OCI-LY1 (cell line): ENCODE measurements around the gene WDR74.
A peak's percentile ranks its signal among the peaks of the same experiment; 100 is the strongest.
"Not testable (repeated sequence)": the region's sequence is repeated elsewhere in the genome, so short reads cannot be mapped to it uniquely, and the experiment has no call there.

ENCODE experiments used
- H2AFZ ChIP-seq: fragments of 200-600 bp; sonication (generic), shearing (Covaris generic); 2 replicates; pipeline ENCODE4 v1.6.0; 2014; ENCODE audit warnings: antibody characterized with exemption, mild to moderate bottlenecking, low read length
- H3F3A ChIP-seq: fragments of 200-600 bp; sonication (generic), shearing (Covaris generic); 2 replicates; pipeline ENCODE4 v1.6.0; 2014; ENCODE audit warnings: mild to moderate bottlenecking, antibody characterized with exemption, low read length, moderate library complexity; ENCODE audit not compliant: insufficient read depth
- H3K27ac ChIP-seq: fragments of 200-600 bp; sonication (generic); 2 replicates; pipeline ENCODE4 v1.5.1; 2014; ENCODE audit warnings: low read length, mixed run types, mild to moderate bottlenecking, low read depth; ENCODE audit not compliant: poor library complexity, severe bottlenecking
- H3K27me3 ChIP-seq: fragments of 200-600 bp; sonication (generic); 2 replicates; pipeline ENCODE4 v1.6.0; 2014; ENCODE audit warnings: antibody characterized with exemption, mild to moderate bottlenecking, low read length, moderate library complexity; ENCODE audit not compliant: insufficient read depth
- H3K36me3 ChIP-seq: fragments of 200-600 bp; sonication (generic); 2 replicates; pipeline ENCODE4 v1.6.1; 2014; ENCODE audit warnings: mild to moderate bottlenecking, antibody characterized with exemption, low read length, moderate library complexity, mixed read lengths; ENCODE audit not compliant: insufficient read depth
- H3K4me1 ChIP-seq: fragments of 200-600 bp; sonication (generic); 2 replicates; pipeline ENCODE4 v1.5.1; 2014; ENCODE audit warnings: mild to moderate bottlenecking, low read length, moderate library complexity; ENCODE audit not compliant: insufficient read depth, severe bottlenecking
- H3K4me2 ChIP-seq: fragments of 200-600 bp; sonication (generic), shearing (Covaris generic); 2 replicates; pipeline ENCODE4 v1.6.1; 2014; ENCODE audit warnings: low read length
- H3K4me3 ChIP-seq: fragments of 200-600 bp; sonication (generic); 2 replicates; pipeline ENCODE4 v1.5.1; 2014; ENCODE audit warnings: low read length, low read depth, mild to moderate bottlenecking, mixed read lengths; ENCODE audit not compliant: poor library complexity, severe bottlenecking
- H3K79me2 ChIP-seq: fragments of 200-600 bp; shearing (Covaris generic); 2 replicates; pipeline ENCODE4 v1.6.1; 2016; ENCODE audit warnings: mixed run types, low read length, mixed read lengths; ENCODE audit not compliant: insufficient read depth
- H3K9ac ChIP-seq: fragments of 200-600 bp; sonication (generic), shearing (Covaris generic); 2 replicates; pipeline ENCODE4 v1.6.1; 2014; ENCODE audit warnings: mild to moderate bottlenecking, low read length, mixed read lengths
- H3K9me2 ChIP-seq: fragments of 200-600 bp; sonication (generic), shearing (Covaris generic); 2 replicates; pipeline ENCODE4 v1.6.1; 2014; ENCODE audit warnings: low read depth, mild to moderate bottlenecking, low read length, mixed read lengths
- H3K9me3 ChIP-seq: fragments of 200-600 bp; shearing (Covaris generic); 2 replicates; pipeline ENCODE4 v1.6.1; 2014; ENCODE audit warnings: low read length, mixed read lengths
- H4K20me1 ChIP-seq: fragments of 200-600 bp; sonication (generic), shearing (Covaris generic); 2 replicates; pipeline ENCODE4 v1.6.0; 2016; ENCODE audit warnings: mild to moderate bottlenecking, low read length; ENCODE audit not compliant: insufficient read depth
- EZH2 ChIP-seq: fragments of 200-600 bp; sonication (generic), shearing (Covaris generic); IDR thresholded peaks from 2 replicates; pipeline ENCODE4 v1.8.0; 2017; ENCODE audit warnings: borderline replicate concordance, mixed run types, mild to moderate bottlenecking, antibody characterized with exemption, low read length, moderate library complexity, mixed read lengths
- TF ChIP-seq, protein P1 (sequence below): fragments of 200-600 bp; sonication (generic), shearing (Covaris generic); IDR thresholded peaks from 2 replicates; pipeline ENCODE4 v1.5.1; 2017; ENCODE audit warnings: mild to moderate bottlenecking, antibody characterized with exemption, low read length, moderate library complexity, mixed read lengths

Gene WDR74

DNA sequence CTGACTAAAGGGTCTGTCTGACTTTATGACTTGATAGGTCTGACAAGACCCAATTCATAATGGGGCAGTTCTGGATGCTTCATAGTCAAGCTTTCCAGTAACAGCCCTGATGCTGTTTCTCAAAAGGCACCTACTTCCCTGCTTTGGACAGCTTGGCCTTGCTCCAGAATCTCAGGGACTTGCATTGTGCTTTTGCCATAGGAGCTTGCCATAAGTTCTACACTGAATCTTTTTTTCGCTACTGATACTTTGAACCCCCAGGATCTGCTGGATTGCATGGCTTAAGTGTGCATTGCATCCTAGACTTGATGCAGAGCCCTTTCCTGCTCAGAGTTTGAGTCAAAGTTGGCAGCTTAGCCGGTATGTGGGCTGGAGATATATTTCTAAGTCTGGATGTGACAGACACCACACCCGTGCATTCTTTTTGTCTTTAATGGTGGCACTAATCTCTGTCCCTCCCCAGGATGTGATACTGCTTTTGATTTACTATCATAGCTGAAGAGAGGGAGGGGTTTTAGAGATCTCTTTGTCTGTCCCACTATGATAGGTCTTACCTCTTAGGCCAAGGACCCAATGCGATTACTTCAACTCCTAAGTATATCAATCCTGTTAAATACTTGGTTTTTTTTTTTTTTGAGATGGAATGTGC lies 24.4 kb upstream of the WDR74 start:
- Histone ChIP-seq H3K27ac (no peak overlapping the region), H2AFZ (no peak overlapping the region), H3K9me3 (no peaks in the 10 kb centered on the region), H3K4me1 (peaks cover 42% of the 10 kb centered on the region), H3K79me2 (peaks cover 63% of the 10 kb centered on the region), H3K4me2 (no peak overlapping the region), H3K36me3 (peaks cover 56% of the 10 kb centered on the region), H3K9ac (no peak overlapping the region; the same call in 1 of the 2 replicates), H3K9me2 (no peaks in the 10 kb centered on the region), H3K4me3 (no peak overlapping the region), H3F3A (no peaks in the 10 kb centered on the region), H3K27me3 (no peaks in the 10 kb centered on the region), H4K20me1 (no peaks in the 10 kb centered on the region)
- TF ChIP-seq, protein P1, sequence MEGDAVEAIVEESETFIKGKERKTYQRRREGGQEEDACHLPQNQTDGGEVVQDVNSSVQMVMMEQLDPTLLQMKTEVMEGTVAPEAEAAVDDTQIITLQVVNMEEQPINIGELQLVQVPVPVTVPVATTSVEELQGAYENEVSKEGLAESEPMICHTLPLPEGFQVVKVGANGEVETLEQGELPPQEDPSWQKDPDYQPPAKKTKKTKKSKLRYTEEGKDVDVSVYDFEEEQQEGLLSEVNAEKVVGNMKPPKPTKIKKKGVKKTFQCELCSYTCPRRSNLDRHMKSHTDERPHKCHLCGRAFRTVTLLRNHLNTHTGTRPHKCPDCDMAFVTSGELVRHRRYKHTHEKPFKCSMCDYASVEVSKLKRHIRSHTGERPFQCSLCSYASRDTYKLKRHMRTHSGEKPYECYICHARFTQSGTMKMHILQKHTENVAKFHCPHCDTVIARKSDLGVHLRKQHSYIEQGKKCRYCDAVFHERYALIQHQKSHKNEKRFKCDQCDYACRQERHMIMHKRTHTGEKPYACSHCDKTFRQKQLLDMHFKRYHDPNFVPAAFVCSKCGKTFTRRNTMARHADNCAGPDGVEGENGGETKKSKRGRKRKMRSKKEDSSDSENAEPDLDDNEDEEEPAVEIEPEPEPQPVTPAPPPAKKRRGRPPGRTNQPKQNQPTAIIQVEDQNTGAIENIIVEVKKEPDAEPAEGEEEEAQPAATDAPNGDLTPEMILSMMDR, result no peak
- no peak for TF ChIP-seq EZH2

DNA sequence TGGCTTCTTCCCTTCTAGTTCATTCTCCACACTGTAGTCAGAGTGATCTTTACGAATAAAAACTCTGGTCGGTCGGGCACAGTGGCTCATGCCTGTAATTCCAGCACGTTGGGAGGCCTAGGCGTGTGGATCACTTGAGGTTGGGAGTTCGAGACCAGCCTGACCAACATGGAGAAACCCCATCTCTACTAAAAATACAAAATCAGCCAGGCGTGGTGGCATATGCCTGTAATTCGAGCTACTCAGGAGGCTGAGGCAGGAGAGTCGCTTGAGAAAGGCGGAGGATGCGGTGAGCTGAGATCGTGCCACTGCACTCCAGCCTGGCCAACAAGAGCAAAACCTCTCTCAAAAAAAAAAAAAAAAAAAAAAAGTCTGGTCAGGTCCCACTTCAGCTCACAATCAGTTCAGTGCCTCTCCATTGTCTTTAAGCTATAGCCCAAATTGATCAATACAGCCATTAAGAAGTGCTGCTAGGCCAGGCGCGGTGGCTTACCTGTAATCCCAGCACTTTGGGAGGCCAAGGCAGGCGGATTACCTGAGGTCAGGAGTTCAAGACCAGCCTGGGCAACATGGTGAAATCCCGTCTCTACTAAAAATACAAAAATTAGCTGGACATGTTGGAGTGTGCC lies 22.3 kb upstream of the WDR74 start:
- H3K27ac ChIP-seq, result peak overlapping the region; percentile 73
- H3K36me3 ChIP-seq, result peaks cover 43% of the 10 kb centered on the region
- not testable (repeated sequence) for H3F3A ChIP-seq, H2AFZ ChIP-seq, H3K27me3 ChIP-seq, H4K20me1 ChIP-seq, H3K9me2 ChIP-seq, H3K9me3 ChIP-seq
- H3K9ac ChIP-seq, result peak overlapping the region; percentile 23; the same call in 1 of the 2 replicates
- H3K4me2 ChIP-seq, result peak overlapping the region; percentile 51
- H3K4me3 ChIP-seq, result peak overlapping the region; percentile 24
- H3K4me1 ChIP-seq, result peaks cover 59% of the 10 kb centered on the region
- H3K79me2 ChIP-seq, result peaks cover 63% of the 10 kb centered on the region

DNA sequence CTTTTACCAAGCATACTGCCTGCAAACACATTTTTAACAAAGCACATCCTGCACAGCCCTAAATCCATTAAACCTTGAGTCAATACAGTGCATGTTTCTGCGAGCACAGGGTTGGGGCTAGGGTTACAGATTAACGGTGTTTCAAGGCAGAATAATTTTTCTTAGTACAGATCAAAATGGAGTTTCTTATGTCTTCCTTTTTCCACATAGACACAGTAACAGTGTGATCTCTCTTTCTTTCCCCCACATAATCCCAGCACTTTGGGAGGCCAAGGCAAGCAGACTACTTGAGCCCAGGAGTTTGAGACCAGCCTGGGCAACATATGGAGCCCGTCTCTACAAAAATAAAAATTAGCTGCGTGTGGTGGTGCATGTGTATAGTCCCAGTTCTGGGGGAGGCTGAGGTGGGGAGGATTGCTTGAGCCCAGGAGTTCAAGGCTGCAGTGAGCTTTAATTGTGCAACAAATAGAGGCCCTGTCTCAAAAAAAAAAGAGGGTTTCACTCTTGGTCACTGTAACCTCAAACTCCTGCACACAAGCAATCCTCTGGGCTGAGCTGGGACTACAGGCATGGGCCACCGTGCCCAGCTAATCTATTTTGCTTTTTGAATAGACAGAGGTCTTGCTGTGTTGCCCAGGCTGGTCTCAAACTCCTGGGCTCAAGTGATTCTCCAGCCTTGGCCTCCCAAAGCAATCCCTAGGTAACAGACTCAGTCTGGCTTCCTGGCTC lies 21.6 kb upstream of the WDR74 start:
- no peaks in the 10 kb centered on the region for H3K27me3 ChIP-seq
- H3K9me3 ChIP-seq, result no peaks in the 10 kb centered on the region
- no peak overlapping the region for H3K4me3 ChIP-seq
- H3K9me2 ChIP-seq, result no peaks in the 10 kb centered on the region
- peak overlapping the region; percentile 51 for H3K4me2 ChIP-seq
- peak overlapping the region; percentile 9; the same call in 1 of the 2 replicates for H3K9ac ChIP-seq
- peaks cover 59% of the 10 kb centered on the region for H3K4me1 ChIP-seq
- H3K79me2 ChIP-seq, result peaks cover 63% of the 10 kb centered on the region
- peaks cover 36% of the 10 kb centered on the region for H3K36me3 ChIP-seq
- no peaks in the 10 kb centered on the region for H3F3A ChIP-seq
- H2AFZ ChIP-seq, result no peak overlapping the region
- H4K20me1 ChIP-seq, result no peaks in the 10 kb centered on the region
- peak overlapping the region; percentile 73 for H3K27ac ChIP-seq
- TF ChIP-seq EZH2, result no peak
- TF ChIP-seq, protein P1, result no peak

DNA sequence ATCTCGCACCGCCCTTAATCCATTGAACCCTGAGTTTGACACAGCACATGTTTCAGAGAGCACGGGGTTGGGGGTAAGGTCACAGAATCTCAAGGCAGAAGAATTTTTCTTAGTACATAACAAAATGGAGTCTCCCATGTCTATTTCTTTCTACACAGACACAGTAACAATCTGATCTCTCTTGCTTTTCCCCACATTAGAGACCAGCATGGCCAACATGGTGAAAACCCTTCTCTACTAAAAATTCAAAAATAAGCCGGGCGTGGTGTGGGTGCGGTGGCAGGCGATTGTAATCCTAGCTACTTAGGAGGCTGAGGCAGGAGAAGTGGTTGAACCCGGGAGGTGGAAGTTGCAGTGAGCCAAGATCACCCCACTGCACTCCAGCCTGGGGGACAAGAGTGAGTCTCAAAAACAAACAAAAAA lies 19.9 kb upstream of the WDR74 start:
- not testable (repeated sequence) for H4K20me1 ChIP-seq, H3K9me3 ChIP-seq, H3K9me2 ChIP-seq, H3K27me3 ChIP-seq, H2AFZ ChIP-seq
- Histone ChIP-seq H3K36me3 (peaks cover 36% of the 10 kb centered on the region), H3K4me2 (peak overlapping the region; percentile 47), H3K27ac (peak overlapping the region; percentile 73), H3K9ac (peak overlapping the region; percentile 21; the same call in 1 of the 2 replicates), H3K4me1 (peaks cover 63% of the 10 kb centered on the region), H3F3A (peaks cover 12% of the 10 kb centered on the region), H3K4me3 (peak overlapping the region; percentile 25), H3K79me2 (peaks cover 60% of the 10 kb centered on the region)
